Measurements from ENCODE around the gene BIK.
"Not testable (repeated sequence)": the region's sequence is repeated elsewhere in the genome, so short reads cannot be mapped to it uniquely, and the experiment has no call there.

Gene BIK

GRCh38 chr22:43136801-43137200 lies 26.3 kb downstream of the BIK start:
- no peak for DNase-seq

- peak; percentile 86 to 90 for DNase-seq
Observed at GRCh38 chr22:43142880-43143562, 32.5 kb downstream of the BIK start, which contains the start of gene MCAT. Gene MCAT (minus strand): TSS chr22:43143398. CDS start chr22:43143348, 50 bp downstream.

GRCh38 chr22:43144949-43145348 lies 34.4 kb downstream of the BIK start:
- no peak for DNase-seq

- not testable (repeated sequence) for DNase-seq
Observed at GRCh38 chr22:43145371-43145770, 34.8 kb downstream of the BIK start.

- not testable (repeated sequence) for DNase-seq
Observed at GRCh38 chr22:43146332-43146731, 35.8 kb downstream of the BIK start.

GRCh38 chr22:43147821-43148220 lies 37.3 kb downstream of the BIK start:
- no peak for DNase-seq

GRCh38 chr22:43148581-43148980 lies 38.0 kb downstream of the BIK start:
- DNase-seq, result no peak

- DNase-seq, result no peak
Observed at GRCh38 chr22:43150731-43151206, 40.2 kb downstream of the BIK start.

GRCh38 chr22:43151251-43152002 lies 40.9 kb downstream of the BIK start, which contains the start of gene TSPO:
Gene TSPO (plus strand): TSS chr22:43151559. CDS start chr22:43159239, 7,680 bp downstream.
- peak; percentile 72 to 79 for DNase-seq

GRCh38 chr22:43152003-43152356 lies 41.4 kb downstream of the BIK start:
- no peak for DNase-seq

GRCh38 chr22:43152357-43153071 lies 42.0 kb downstream of the BIK start:
- DNase-seq, result peak; percentile 72 to 77

GRCh38 chr22:43153899-43154298 lies 43.3 kb downstream of the BIK start:
- DNase-seq, result no peak

- no peak for DNase-seq
Observed at GRCh38 chr22:43154887-43155536, 44.5 kb downstream of the BIK start.

- DNase-seq, result no peak
Observed at GRCh38 chr22:43155789-43156188, 45.2 kb downstream of the BIK start.

- no peak for DNase-seq
Observed at GRCh38 chr22:43156413-43156812, 45.9 kb downstream of the BIK start.

- no peak for DNase-seq
Observed at GRCh38 chr22:43157874-43158546, 47.5 kb downstream of the BIK start.

- no peak for DNase-seq
Observed at GRCh38 chr22:43158778-43159483, 48.4 kb downstream of the BIK start.

- no peak for DNase-seq
Observed at GRCh38 chr22:43159484-43160178, 49.1 kb downstream of the BIK start.

- DNase-seq, result no peak
Observed at GRCh38 chr22:43160497-43161126, 50.1 kb downstream of the BIK start.

- no peak for DNase-seq
Observed at GRCh38 chr22:43162412-43163150, 52.0 kb downstream of the BIK start.
